HG02852 (cell line): ENCODE measurements around the gene LPAR2.

ENCODE experiments used
- ATAC-seq: cut with Tn5 transposase; IDR thresholded peaks from one replicate; pipeline ENCODE4 v1.9.1; 2021; ENCODE audit warnings: mild to moderate bottlenecking, moderate library complexity; ENCODE audit not compliant: unreplicated experiment

The LPAR2 gene

DNA sequence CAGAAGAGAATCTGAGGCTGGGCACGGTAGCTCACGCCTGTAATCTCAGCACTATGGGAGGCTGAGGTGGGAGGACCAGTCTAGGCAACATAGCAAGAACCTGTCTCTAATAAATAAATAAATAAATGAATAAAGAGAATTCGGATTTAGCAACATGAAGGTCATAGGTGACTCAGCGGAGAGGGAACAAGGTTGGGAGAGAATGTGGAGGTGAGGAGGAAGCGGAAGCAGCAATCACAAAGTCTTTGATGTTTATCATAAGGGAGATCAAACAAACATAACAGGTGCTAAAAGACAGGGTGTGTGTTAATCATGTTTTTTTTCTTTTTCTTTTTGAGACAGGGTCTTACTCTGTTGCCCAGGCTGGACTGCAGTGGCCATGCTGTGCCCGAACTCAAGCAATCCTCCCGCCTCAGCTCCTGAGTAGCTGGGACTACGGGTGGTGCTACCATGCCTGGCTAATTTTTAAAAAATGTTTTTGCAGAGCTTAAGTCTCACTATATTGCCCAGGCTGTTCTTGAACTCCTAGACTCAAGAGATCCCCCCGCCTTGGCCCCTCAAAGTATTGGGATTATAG is 25.8 kb downstream of the LPAR2 start:
- no peak for ATAC-seq

DNA sequence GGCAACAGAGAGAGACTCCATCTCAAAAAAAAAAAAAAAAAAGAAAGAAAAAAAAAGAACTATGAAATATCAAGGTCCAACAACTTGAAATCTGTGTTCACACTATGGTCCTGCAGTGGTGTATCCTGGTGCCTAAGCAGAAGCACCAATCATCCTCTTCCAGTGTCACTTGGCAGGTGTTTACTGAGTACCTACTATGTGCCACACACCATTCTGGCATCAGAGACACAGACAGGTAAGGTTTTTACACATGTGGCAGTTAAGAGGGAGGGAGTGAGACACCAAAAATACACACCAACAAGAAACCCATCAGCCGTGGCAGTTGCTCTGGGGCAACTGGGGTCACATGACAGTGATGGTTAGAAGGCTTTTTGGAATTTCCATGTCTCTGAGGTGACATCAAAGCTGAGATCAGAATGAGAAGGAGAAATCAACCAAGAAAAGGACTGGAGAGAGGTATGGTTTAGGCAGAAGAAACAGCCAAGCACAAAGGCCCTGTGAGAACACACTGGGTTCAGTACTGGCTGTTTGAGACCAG is 27.2 kb downstream of the LPAR2 start:
- ATAC-seq: no peak

DNA sequence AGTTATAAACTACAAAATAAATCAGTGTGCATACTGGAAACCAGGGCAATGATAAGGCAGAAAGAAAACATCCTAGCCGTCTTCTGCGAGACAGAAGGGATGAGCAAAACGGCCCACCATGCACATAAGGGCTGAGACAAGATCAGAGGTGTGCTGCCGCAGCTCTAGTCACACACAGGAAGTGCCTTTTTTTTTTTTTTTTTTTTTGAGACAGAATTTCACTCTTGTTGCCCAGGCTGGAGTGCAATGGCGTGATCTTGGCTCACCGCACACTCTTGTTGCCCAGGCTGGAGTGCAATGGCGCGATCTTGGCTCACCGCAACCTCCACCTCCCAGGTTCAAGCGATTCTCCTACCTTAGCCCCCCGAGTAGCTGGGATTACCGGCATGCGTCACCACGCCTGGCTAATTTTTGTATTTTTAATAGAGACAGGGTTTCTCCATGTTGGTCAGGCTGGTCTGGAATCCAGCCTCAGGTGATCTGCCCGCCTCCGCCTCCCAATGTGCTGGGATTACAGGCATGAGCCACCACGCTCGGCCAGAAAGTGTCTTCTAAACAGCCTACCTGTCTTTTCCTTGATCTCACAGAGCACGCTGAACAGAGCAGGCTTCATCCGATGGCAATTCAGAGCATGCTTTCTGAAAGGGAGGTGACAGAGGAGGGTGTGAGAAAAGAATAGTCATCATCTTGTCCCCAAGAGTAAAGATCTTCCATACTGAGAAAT is 29.1 kb downstream of the LPAR2 start:
- ATAC-seq: peak; percentile 23

DNA sequence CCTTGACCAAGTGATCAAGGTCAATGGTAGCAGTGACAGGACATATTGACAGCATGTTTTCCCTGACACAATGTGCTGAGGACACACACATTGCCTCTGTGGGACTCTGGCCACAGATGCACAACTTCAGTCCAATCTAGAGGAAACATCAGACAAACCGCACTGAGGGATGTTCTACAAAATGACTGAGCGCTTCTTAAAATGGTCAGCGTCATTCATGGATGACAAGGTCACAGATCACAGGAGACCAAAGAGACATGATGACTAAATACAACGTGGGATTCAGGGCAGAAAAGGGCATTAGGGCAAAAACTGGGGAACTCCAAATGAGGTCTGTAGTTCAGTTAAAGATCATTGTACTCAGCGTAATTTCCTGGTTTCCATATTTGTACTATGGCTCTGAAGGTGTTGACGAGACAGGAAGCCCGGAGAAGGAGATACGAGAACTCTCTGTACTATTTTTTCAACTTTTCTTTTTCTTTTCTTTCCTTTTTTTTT is 30.2 kb downstream of the LPAR2 start:
- peak; percentile 65 for ATAC-seq

DNA sequence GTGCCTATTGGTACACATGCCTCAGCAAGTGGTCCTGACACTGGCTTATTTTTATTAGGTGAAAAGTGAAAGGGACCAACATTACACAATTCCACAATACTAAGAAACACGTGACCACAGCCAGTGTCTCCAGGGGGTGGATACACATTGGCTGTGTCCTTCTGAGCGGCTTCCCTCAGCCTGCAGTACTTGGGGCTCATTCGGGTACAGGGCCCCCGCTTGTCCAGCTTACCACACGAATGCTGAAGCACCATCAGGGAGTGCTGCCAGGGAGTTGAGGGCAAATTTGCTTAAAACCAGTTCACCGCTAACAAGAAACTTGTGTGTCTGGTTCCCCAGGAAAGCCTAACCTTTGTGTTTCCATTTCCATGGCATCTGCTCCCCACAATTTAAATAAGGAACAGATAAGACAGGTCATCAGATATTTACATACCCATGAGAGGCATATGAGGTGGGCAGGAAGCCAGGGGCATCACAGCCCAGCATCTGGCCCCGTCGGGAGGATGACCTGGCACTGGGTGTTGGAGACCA is 32.8 kb downstream of the LPAR2 start:
- ATAC-seq: no peak

GRCh38 chr19:19594381-19594780 is 33.6 kb downstream of the LPAR2 start:
- ATAC-seq: no peak

DNA sequence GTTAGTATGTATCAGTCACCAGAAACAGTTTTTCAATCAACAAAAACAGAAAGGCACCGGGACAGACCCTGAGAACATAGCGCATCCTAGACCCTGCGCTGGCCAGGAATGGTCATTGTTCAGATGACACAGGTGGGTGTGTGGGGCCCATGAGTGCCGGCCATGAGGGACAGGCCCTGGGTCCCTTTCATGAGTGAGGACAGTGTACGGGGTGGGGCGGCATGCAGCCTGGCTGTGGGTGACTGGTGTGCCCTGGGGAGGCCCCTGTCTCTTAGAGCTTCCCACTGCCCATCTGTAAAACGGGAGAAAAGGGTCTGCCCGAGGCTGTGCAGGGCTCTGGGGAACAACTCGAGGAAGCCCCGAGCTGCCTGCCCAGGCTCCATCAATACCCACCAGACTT is 35.3 kb downstream of the LPAR2 start:
- ATAC-seq: no peak

DNA sequence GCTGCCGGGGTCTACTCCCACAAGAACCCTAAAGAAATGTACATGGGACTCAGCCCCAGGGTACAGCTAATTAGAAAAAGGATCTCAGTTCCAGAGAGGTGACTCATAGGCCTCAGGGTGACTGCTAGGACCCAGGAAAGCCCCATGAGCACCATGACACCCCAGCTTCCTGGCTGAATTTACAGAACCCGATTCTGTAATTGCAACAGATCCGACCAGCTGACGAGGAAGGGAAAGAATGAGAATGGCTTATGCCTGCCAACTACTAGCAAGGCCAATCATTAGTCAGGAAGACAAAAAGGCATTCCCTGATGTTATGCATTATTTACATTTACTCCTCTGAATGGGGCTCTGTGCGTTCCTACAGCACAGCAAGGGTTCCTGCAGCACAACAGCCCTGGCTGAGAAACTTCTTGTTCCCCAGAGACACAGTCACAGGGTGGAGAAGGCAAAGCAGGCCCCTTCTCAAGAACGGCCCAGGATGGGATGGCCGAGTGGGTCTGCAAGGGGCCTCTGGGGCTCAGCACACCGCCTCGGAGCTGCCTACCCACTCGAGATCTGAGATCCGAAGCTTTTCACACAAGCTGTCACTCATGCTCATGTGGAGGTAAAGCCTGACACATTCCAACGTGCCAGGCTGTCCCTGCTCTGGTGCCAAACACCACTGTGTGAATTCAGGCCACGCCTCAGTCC is 36.7 kb downstream of the LPAR2 start:
- ATAC-seq: peak; percentile 72

DNA sequence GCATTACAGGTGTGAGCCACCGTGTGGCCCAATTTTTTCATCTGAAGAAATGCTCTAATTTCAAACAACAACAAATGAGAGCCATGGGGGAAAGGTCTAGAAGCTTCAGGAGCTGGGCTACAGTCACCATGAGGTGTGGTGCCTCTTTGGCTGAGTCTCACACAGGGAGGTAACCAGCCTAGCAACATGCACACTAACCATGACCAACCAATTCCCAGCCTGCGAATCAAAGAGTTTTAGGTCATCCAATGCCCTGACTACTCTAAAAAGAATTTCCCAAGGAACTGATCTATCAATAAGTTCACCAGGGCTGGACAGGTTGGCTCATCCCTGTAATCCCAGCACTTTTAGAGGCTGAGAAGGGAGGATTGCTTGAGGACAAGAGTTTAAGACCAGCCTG is 39.5 kb downstream of the LPAR2 start:
- ATAC-seq: no peak

DNA sequence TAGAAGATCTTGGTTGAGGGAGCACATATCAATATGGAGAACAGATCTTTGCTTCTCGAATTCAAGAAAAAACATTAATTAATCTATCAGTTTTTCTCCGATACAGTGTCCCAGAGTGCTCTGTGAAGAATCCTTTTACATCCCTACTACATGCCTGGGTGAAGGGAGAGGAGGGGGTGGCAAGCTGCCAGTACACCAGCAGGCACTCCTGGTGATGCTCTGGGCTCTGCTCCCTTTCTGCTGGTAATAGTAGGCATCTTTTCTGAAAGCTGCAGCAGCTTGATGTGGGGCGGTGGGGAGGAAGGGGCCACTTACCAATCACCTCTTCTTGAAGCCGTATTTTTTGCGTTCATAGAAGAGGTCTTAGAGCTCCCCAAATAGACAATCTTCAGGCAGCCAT is 40.2 kb downstream of the LPAR2 start:
- ATAC-seq: no peak

GRCh38 chr19:19584356-19584755 is 43.7 kb downstream of the LPAR2 start:
- no peak for ATAC-seq

DNA sequence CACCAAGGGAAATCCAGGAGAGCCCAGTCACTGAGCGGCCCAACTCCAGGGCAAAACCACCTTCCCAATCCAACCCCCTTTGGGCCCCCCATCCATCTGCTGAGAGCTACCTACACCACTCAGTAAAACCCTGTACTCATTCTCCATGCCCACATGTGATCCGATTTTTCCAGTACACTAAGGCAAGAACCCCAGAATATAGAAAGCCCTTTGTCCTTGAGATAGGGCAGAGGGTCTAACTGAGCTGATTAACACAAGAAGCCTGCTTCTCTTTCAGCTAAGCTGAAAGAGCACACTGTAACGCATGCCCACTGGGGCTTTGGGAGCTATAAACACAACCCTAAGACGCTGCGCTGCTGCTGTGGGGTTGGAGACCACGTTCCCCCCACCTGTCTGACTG is 45.5 kb downstream of the LPAR2 start:
- ATAC-seq: no peak

DNA sequence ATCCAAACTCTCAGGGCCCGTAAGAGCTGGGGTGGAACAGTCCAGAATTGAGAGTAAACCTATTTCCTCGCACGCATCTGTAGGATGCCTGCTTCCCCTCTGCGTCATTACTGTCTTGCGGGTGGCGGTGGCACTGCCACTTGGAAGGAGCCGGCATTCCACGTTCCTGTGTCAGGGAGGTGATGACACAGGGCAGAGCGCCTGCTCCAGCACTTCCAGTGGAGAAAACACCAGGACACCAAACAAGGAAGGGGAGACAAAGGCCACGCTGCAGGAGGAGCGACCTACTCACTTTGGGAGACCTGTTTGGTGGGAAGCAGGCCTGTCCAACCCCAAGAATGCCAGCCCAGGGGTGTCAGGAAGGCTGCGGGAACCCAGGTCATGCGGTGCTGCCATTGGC is 46.6 kb downstream of the LPAR2 start:
- ATAC-seq: no peak

DNA sequence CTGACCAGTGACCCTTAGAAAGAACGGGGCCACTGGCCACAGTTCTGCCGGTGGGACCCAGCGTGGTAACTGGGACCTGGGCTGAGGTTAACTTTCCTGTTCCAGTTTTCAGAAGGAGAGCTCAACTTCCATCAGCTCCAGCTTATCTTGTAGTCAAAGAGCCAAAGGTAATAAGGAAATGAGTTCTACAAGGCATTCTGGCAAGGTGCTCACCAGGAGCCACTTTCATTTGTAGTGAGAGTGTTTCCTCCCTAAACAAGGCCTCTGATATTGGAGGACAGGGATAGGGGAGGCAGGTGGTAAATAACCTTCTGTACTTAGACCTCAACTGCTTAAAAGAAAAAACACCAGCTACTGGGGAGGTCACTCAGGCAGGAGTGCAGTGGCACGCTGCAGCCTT is 47.6 kb downstream of the LPAR2 start:
- no peak for ATAC-seq

- ATAC-seq: no peak
Observed at GRCh38 chr19:19579533-19580361, 48.3 kb downstream of the LPAR2 start.

- ATAC-seq: no peak
Observed at GRCh38 chr19:19578252-19578651, 49.8 kb downstream of the LPAR2 start.

- no peak for ATAC-seq
Observed at GRCh38 chr19:19575411-19575810, 52.6 kb downstream of the LPAR2 start.
